OCI-LY3 (cell line): Measurements from ENCODE around the gene CTNNA3.

ENCODE experiments used
- CTCF ChIP-seq: fragments of 200-600, 300-600 bp; sonication (generic); IDR thresholded peaks from 2 replicates; pipeline ENCODE4 v1.5.1; 2014; ENCODE audit warnings: antibody characterized with exemption, low read length, low read depth
- EZH2phosphoT487 ChIP-seq: fragments of 200-600 bp; shearing (Covaris generic); IDR thresholded peaks from 2 replicates; pipeline ENCODE4 v1.6.1; 2018; ENCODE audit warnings: antibody characterized with exemption, mixed run types, low read depth

GRCh38 chr10:66591865-66592264 is 1104.1 kb downstream of the CTNNA3 start:
- no peak for TF ChIP-seq CTCF
- TF ChIP-seq EZH2phosphoT487, result no peak
